Measurements from ENCODE around the gene MORC3. TPM values are rescaled to one million over a fixed set of nuclear protein-coding genes. Genes with fewer than 3 reads are reported as not detected.

Gene MORC3
- total and polyA plus RNA-seq, 2 donors (not counting 1 experiment from before 2014, with no cell fraction given) = 44.9 to 104 TPM

- Histone ChIP-seq H2AFZ (ENCODE audit: insufficient read depth, low read depth, low read length, poor library complexity, severe bottlenecking) (no peak overlapping the region), H3K27me3 (replicated peaks in 1 of 4; ENCODE audit: control extremely low read depth in 1 of 4, control insufficient read depth in 3 of 4, insufficient read depth in 4 of 4, low read length in 3 of 4) (no peaks in the 10 kb centered on the region), H3K27ac (ENCODE audit: low read length in 2 of 2) (no peak overlapping the region), H3K4me2 (replicated peaks; ENCODE audit: low read depth, low read length, poor library complexity, severe bottlenecking) (no peak overlapping the region), H3K4me3 (ENCODE audit: control extremely low read depth in 1 of 5, extremely low read depth in 1 of 5, insufficient read depth in 1 of 5, low read depth in 2 of 5, low read length in 4 of 5) (no peak overlapping the region), H3K36me3 (replicated peaks in 1 of 2; ENCODE audit: control extremely low read depth in 1 of 2, control insufficient read depth in 1 of 2, extremely low read depth in 1 of 2, insufficient read depth in 2 of 2, low read length in 1 of 2) (peaks cover 13 to 85% of the 10 kb centered on the region in 2 experiments), H3K4me1 (ENCODE audit: control insufficient read depth in 2 of 2, insufficient read depth in 2 of 2, low read length in 2 of 2) (no peaks in the 10 kb centered on the region), H3K9me3 (ENCODE audit: control extremely low read depth in 1 of 3, control insufficient read depth in 2 of 3, insufficient read depth in 1 of 3, low read length in 2 of 3) (no peaks in the 10 kb centered on the region), H3K9ac (ENCODE audit: low read length) (no peak overlapping the region), H3K79me2 (ENCODE audit: control insufficient read depth, insufficient read depth, low read length) (peaks cover 45% of the 10 kb centered on the region), H4K20me1 (ENCODE audit: control insufficient read depth, insufficient read depth, low read length, poor library complexity, severe bottlenecking) (peaks cover 47% of the 10 kb centered on the region)
- no peak for ATAC-seq (ENCODE audit: low read depth)
- Mint-ChIP-seq H3K27me3 (no peaks in the 10 kb centered on the region), H3K9me3 (ENCODE audit: insufficient read depth) (no peaks in the 10 kb centered on the region), H3K27ac (no peak overlapping the region), H3K4me1 (no peaks in the 10 kb centered on the region), H3K4me3 (no peak overlapping the region)
- intact Hi-C loops (cut with micrococcal nuclease) = no loop called here
- CTCF ChIA-PET = interaction anchor here (0.5 to 1.1 kb wide), 2 partner anchors 194 to 232 kb away, joined by 3 to 4 read pairs; no protein-coding TSS in a partner anchor
- no CpG with 5 or more reads among the region's 2 CpGs for WGBS (ENCODE audit: insufficient coverage)
- no peak for DNase-seq
- POLR2A ChIA-PET = no interaction called here
- TF ChIP-seq CTCF (IDR thresholded peaks at IDR 0.05) (no peak), EZH2 (IDR thresholded peaks at IDR 0.05; ENCODE audit: borderline replicate concordance, insufficient read depth, low read depth, low read length, poor library complexity, severe bottlenecking) (no peak)
Observed at GRCh38 chr21:36347962-36348328, 27.9 kb downstream of the MORC3 start.

- H3K9me3 Mint-ChIP-seq (ENCODE audit: insufficient read depth) = no peaks in the 10 kb centered on the region
- ChIA-PET POLR2A (no interaction called here), CTCF (no interaction called here)
- H3K4me3 Mint-ChIP-seq = no peak overlapping the region
- H3K27ac ChIP-seq (ENCODE audit: low read length in 2 of 2) = no peak overlapping the region
- no peaks in the 10 kb centered on the region for H3K9me3 ChIP-seq (ENCODE audit: control extremely low read depth in 1 of 3, control insufficient read depth in 2 of 3, insufficient read depth in 1 of 3, low read length in 2 of 3)
- H3K36me3 ChIP-seq (replicated peaks in 1 of 2; ENCODE audit: control extremely low read depth in 1 of 2, control insufficient read depth in 1 of 2, extremely low read depth in 1 of 2, insufficient read depth in 2 of 2, low read length in 1 of 2) = peaks cover 14 to 77% of the 10 kb centered on the region in 2 experiments
- H3K4me3 ChIP-seq (ENCODE audit: control extremely low read depth in 1 of 5, extremely low read depth in 1 of 5, insufficient read depth in 1 of 5, low read depth in 2 of 5, low read length in 4 of 5) = no peak overlapping the region
- TF ChIP-seq CTCF (IDR thresholded peaks at IDR 0.05) (no peak), EZH2 (IDR thresholded peaks at IDR 0.05; ENCODE audit: borderline replicate concordance, insufficient read depth, low read depth, low read length, poor library complexity, severe bottlenecking) (no peak)
- H3K4me2 ChIP-seq (replicated peaks; ENCODE audit: low read depth, low read length, poor library complexity, severe bottlenecking) = no peak overlapping the region
- ATAC-seq (ENCODE audit: low read depth) (no peak), DNase-seq (no peak)
- peaks cover 39% of the 10 kb centered on the region for H3K79me2 ChIP-seq (ENCODE audit: control insufficient read depth, insufficient read depth, low read length)
- no peak overlapping the region for H3K27ac Mint-ChIP-seq
- intact Hi-C loops (cut with micrococcal nuclease) = no loop called here
- H3K4me1 Mint-ChIP-seq = no peaks in the 10 kb centered on the region
- no peak overlapping the region for H3K9ac ChIP-seq (ENCODE audit: low read length)
- peaks cover 53% of the 10 kb centered on the region for H4K20me1 ChIP-seq (ENCODE audit: control insufficient read depth, insufficient read depth, low read length, poor library complexity, severe bottlenecking)
- no peaks in the 10 kb centered on the region for H3K27me3 ChIP-seq (replicated peaks in 1 of 4; ENCODE audit: control extremely low read depth in 1 of 4, control insufficient read depth in 3 of 4, insufficient read depth in 4 of 4, low read length in 3 of 4)
- H3K27me3 Mint-ChIP-seq = no peaks in the 10 kb centered on the region
- no CpG with 5 or more reads among the region's 2 CpGs for WGBS (ENCODE audit: insufficient coverage)
- no peaks in the 10 kb centered on the region for H3K4me1 ChIP-seq (ENCODE audit: control insufficient read depth in 2 of 2, insufficient read depth in 2 of 2, low read length in 2 of 2)
- no peak overlapping the region for H2AFZ ChIP-seq (ENCODE audit: insufficient read depth, low read depth, low read length, poor library complexity, severe bottlenecking)
Observed at GRCh38 chr21:36349315-36349714, 29.3 kb downstream of the MORC3 start.

Measured in B cell (primary cell).